Measurements from ENCODE around the gene SLC9A9. TPM values are rescaled to one million over a fixed set of nuclear protein-coding genes. Genes with fewer than 3 reads are reported as not detected.

SLC9A9 gene
- total RNA-seq, 1 donor = 15.1 TPM

- Histone ChIP-seq H3K4me1 (ENCODE audit: insufficient read depth, low read length) (peaks cover 15% of the 10 kb centered on the region), H3K4me3 (ENCODE audit: low read length) (no peak overlapping the region), H3K9me3 (ENCODE audit: low read depth, low read length) (no peaks in the 10 kb centered on the region), H3K27me3 (ENCODE audit: insufficient read depth, low read length) (no peaks in the 10 kb centered on the region)
Observed at GRCh38 chr3:143590660-143591059, 257.6 kb downstream of the SLC9A9 start.

- H3K4me3 ChIP-seq (ENCODE audit: low read length) = no peak overlapping the region
- H3K9me3 ChIP-seq (ENCODE audit: low read depth, low read length) = no peaks in the 10 kb centered on the region
- peaks cover 17% of the 10 kb centered on the region for H3K4me1 ChIP-seq (ENCODE audit: insufficient read depth, low read length)
- no peaks in the 10 kb centered on the region for H3K27me3 ChIP-seq (ENCODE audit: insufficient read depth, low read length)
Observed at GRCh38 chr3:143586576-143586975, 261.7 kb downstream of the SLC9A9 start.

- no peak overlapping the region for H3K4me3 ChIP-seq (ENCODE audit: low read length)
- H3K4me1 ChIP-seq (ENCODE audit: insufficient read depth, low read length) = peaks cover 17% of the 10 kb centered on the region
- H3K27me3 ChIP-seq (ENCODE audit: insufficient read depth, low read length) = no peaks in the 10 kb centered on the region
- H3K9me3 ChIP-seq (ENCODE audit: low read depth, low read length) = no peaks in the 10 kb centered on the region
Observed at GRCh38 chr3:143585720-143586456, 262.4 kb downstream of the SLC9A9 start.

- Histone ChIP-seq H3K27me3 (ENCODE audit: insufficient read depth, low read length) (no peaks in the 10 kb centered on the region), H3K4me3 (ENCODE audit: low read length) (no peak overlapping the region), H3K4me1 (ENCODE audit: insufficient read depth, low read length) (peaks cover 17% of the 10 kb centered on the region), H3K9me3 (ENCODE audit: low read depth, low read length) (no peaks in the 10 kb centered on the region)
Observed at GRCh38 chr3:143584474-143584873, 263.8 kb downstream of the SLC9A9 start.

GRCh38 chr3:143581972-143582722, 266.1 kb downstream of the SLC9A9 start:
- Histone ChIP-seq H3K4me1 (ENCODE audit: insufficient read depth, low read length) (peaks cover 17% of the 10 kb centered on the region), H3K4me3 (ENCODE audit: low read length) (no peak overlapping the region), H3K27me3 (ENCODE audit: insufficient read depth, low read length) (no peaks in the 10 kb centered on the region), H3K9me3 (ENCODE audit: low read depth, low read length) (no peaks in the 10 kb centered on the region)

GRCh38 chr3:143578810-143579435, 269.3 kb downstream of the SLC9A9 start:
- Histone ChIP-seq H3K4me1 (ENCODE audit: insufficient read depth, low read length) (no peaks in the 10 kb centered on the region), H3K4me3 (ENCODE audit: low read length) (no peak overlapping the region), H3K27me3 (ENCODE audit: insufficient read depth, low read length) (no peaks in the 10 kb centered on the region), H3K9me3 (ENCODE audit: low read depth, low read length) (no peaks in the 10 kb centered on the region)

GRCh38 chr3:143576568-143577270, 271.5 kb downstream of the SLC9A9 start:
- H3K4me3 ChIP-seq (ENCODE audit: low read length) = no peak overlapping the region
- no peaks in the 10 kb centered on the region for H3K9me3 ChIP-seq (ENCODE audit: low read depth, low read length)
- H3K4me1 ChIP-seq (ENCODE audit: insufficient read depth, low read length) = peaks cover 2% of the 10 kb centered on the region
- H3K27me3 ChIP-seq (ENCODE audit: insufficient read depth, low read length) = no peaks in the 10 kb centered on the region

GRCh38 chr3:143574933-143575332, 273.3 kb downstream of the SLC9A9 start:
- H3K27me3 ChIP-seq (ENCODE audit: insufficient read depth, low read length) = no peaks in the 10 kb centered on the region
- no peaks in the 10 kb centered on the region for H3K9me3 ChIP-seq (ENCODE audit: low read depth, low read length)
- H3K4me3 ChIP-seq (ENCODE audit: low read length) = no peak overlapping the region
- peaks cover 2% of the 10 kb centered on the region for H3K4me1 ChIP-seq (ENCODE audit: insufficient read depth, low read length)

GRCh38 chr3:143573610-143574303, 274.5 kb downstream of the SLC9A9 start:
- Histone ChIP-seq H3K27me3 (ENCODE audit: insufficient read depth, low read length) (no peaks in the 10 kb centered on the region), H3K4me1 (ENCODE audit: insufficient read depth, low read length) (peaks cover 2% of the 10 kb centered on the region), H3K4me3 (ENCODE audit: low read length) (no peak overlapping the region), H3K9me3 (ENCODE audit: low read depth, low read length) (no peaks in the 10 kb centered on the region)

- H3K4me1 ChIP-seq (ENCODE audit: insufficient read depth, low read length) = peaks cover 4% of the 10 kb centered on the region
- no peak overlapping the region for H3K4me3 ChIP-seq (ENCODE audit: low read length)
- no peaks in the 10 kb centered on the region for H3K9me3 ChIP-seq (ENCODE audit: low read depth, low read length)
- no peaks in the 10 kb centered on the region for H3K27me3 ChIP-seq (ENCODE audit: insufficient read depth, low read length)
Observed at GRCh38 chr3:143571548-143571947, 276.7 kb downstream of the SLC9A9 start.

- Histone ChIP-seq H3K9me3 (ENCODE audit: low read depth, low read length) (no peaks in the 10 kb centered on the region), H3K27me3 (ENCODE audit: insufficient read depth, low read length) (no peaks in the 10 kb centered on the region), H3K4me1 (ENCODE audit: insufficient read depth, low read length) (peaks cover 15% of the 10 kb centered on the region), H3K4me3 (ENCODE audit: low read length) (no peak overlapping the region)
Observed at GRCh38 chr3:143567823-143568222, 280.4 kb downstream of the SLC9A9 start.

GRCh38 chr3:143565951-143566350, 282.3 kb downstream of the SLC9A9 start:
- H3K27me3 ChIP-seq (ENCODE audit: insufficient read depth, low read length) = no peaks in the 10 kb centered on the region
- H3K9me3 ChIP-seq (ENCODE audit: low read depth, low read length) = no peaks in the 10 kb centered on the region
- H3K4me1 ChIP-seq (ENCODE audit: insufficient read depth, low read length) = peaks cover 13% of the 10 kb centered on the region
- no peak overlapping the region for H3K4me3 ChIP-seq (ENCODE audit: low read length)

- no peak overlapping the region for H3K4me3 ChIP-seq (ENCODE audit: low read length)
- H3K9me3 ChIP-seq (ENCODE audit: low read depth, low read length) = no peaks in the 10 kb centered on the region
- peaks cover 13% of the 10 kb centered on the region for H3K4me1 ChIP-seq (ENCODE audit: insufficient read depth, low read length)
- no peaks in the 10 kb centered on the region for H3K27me3 ChIP-seq (ENCODE audit: insufficient read depth, low read length)
Observed at GRCh38 chr3:143563786-143564185, 284.5 kb downstream of the SLC9A9 start.

GRCh38 chr3:143562789-143563188, 285.5 kb downstream of the SLC9A9 start:
- no peaks in the 10 kb centered on the region for H3K27me3 ChIP-seq (ENCODE audit: insufficient read depth, low read length)
- no peak overlapping the region for H3K4me3 ChIP-seq (ENCODE audit: low read length)
- peaks cover 13% of the 10 kb centered on the region for H3K4me1 ChIP-seq (ENCODE audit: insufficient read depth, low read length)
- H3K9me3 ChIP-seq (ENCODE audit: low read depth, low read length) = peaks cover 6% of the 10 kb centered on the region
